Fibroblast of the conjunctiva (primary cell): Measurements from ENCODE around the gene C9orf152.
"Not testable (repeated sequence)": the region's sequence is repeated elsewhere in the genome, so short reads cannot be mapped to it uniquely, and the experiment has no call there.

Experiments used
- DNase-seq: peaks from one replicate; pipeline ENCODE4 v3.0.0-alpha.2; 2010; ENCODE audit warnings: low read depth

C9orf152 gene

DNA sequence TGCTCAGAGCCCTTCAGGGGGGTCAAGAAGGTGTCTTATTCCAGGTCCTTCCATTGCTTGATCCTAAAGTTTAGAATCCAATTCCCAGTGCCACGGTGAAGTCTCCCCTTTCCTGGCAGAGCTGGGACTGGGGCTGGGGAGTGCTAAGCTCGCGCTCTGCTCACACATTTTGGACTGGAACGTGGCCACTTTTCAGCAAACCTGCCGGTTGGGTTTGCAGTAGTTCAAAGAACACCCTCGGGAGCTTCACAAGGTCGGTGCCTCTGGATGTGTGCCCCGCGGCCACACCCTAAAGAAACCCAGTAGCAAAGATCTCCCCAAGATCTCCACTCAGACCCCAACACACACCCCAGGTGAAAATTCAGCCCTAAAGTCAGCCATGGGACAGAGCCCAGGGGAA, at the start of gene C9orf152:
Gene C9orf152, minus strand, starts transcription at position 129 of the 400 bp plus-strand sequence. CDS start 580 bp downstream, outside the sequence.
- DNase-seq = no peak

GRCh38 chr9:110257097-110257841, 49.3 kb upstream of the C9orf152 start:
- no peak for DNase-seq

- peak; percentile 82 for DNase-seq
Observed at GRCh38 chr9:110256380-110257096, 48.6 kb upstream of the C9orf152 start, which contains the start of gene TXN. TSS of gene TXN (minus strand) at chr9:110256507. CDS start at chr9:110256435, 72 bp downstream.

GRCh38 chr9:110255463-110256379, 47.8 kb upstream of the C9orf152 start:
- DNase-seq = no peak

DNA sequence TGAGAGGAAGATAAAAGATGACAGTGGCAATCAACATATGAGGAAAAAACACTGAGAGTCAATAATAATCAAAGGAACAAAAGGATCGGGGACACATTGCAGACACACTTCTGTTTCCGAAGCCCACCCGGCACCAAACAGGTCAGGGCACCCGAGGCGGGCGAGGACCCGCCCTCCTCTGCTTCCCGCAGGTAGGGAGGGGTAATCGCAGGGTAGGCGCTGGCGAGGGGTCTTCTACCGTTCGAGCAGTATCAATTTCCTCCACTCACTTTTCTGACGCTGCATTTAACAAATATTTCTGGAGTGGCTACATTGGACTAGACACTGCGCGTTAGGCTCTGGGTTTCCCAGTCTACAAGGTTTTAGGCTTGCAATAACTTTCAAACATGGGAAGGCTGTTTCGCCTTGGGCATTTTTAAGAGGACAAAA, 47.1 kb upstream of the C9orf152 start:
- no peak for DNase-seq

- no peak for DNase-seq
Observed at GRCh38 chr9:110254500-110254899, 46.5 kb upstream of the C9orf152 start.

GRCh38 chr9:110252509-110253139, 44.7 kb upstream of the C9orf152 start:
- DNase-seq = no peak

- DNase-seq = not testable (repeated sequence)
Observed at GRCh38 chr9:110251770-110252169, 43.8 kb upstream of the C9orf152 start.

GRCh38 chr9:110251212-110251611, 43.3 kb upstream of the C9orf152 start:
- no peak for DNase-seq

DNA sequence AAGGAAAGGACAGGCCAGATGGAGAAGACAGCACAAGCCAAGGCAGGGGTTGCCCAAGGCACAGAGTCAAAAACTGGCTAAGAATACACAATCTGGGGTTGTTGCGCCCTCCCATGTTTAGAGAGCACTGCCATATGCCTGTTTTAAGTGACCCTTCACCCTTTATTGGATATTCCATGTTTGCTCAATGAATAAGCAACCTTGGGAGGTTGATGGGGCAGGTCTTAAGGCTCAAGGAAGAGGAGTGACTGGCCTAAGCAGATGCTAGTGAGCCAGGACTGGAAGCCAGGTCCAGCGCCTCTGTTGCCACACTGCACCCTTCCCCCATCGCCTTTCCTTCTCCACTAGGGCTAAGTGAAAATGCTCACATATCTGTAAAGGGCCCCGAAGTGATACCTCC, 41.6 kb upstream of the C9orf152 start:
- DNase-seq = no peak

- DNase-seq = no peak
Observed at GRCh38 chr9:110248361-110248760, 40.4 kb upstream of the C9orf152 start.

DNA sequence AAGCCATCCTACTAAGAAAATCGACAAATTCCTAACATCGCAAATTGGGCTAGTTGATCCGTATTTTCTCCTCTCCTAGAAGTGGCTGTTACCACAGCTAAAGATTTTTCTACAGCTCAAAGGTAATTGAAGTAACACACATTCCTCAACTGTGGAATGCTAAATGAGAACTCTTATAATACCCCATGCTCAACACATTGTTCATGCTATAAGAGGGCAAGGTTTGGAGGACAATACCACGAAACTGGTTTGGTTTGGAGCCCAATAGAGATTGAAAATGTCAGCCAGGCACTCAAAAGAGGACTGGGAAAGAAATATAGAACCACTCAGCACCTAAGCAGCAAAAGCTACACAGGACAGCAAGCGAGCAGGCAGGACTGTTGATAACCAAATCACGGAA, 38.3 kb upstream of the C9orf152 start:
- DNase-seq = no peak

- DNase-seq = no peak
Observed at GRCh38 chr9:110244616-110245015, 36.7 kb upstream of the C9orf152 start.

DNA sequence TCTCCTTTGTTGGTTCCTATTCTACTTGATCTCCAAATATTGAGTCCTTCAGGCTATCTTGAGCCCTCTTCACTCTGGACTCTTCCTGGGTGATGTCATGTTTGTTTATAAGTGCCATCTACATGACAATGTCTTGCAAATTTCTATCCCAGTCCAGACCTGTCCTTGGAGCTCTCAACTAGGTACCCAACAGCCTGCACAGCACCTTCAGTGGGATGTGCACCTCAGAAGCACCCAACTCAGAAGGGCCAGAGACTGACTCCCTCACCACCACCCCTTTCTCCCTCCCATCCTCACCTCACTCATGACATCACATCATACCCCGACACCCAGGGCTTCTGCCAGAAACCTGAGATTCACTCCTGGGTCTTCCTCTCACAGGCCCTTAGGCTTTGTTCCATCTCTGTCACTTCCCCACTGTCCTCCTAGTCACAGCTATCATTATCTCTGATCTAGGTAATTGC, 33.9 kb upstream of the C9orf152 start:
- DNase-seq = no peak

DNA sequence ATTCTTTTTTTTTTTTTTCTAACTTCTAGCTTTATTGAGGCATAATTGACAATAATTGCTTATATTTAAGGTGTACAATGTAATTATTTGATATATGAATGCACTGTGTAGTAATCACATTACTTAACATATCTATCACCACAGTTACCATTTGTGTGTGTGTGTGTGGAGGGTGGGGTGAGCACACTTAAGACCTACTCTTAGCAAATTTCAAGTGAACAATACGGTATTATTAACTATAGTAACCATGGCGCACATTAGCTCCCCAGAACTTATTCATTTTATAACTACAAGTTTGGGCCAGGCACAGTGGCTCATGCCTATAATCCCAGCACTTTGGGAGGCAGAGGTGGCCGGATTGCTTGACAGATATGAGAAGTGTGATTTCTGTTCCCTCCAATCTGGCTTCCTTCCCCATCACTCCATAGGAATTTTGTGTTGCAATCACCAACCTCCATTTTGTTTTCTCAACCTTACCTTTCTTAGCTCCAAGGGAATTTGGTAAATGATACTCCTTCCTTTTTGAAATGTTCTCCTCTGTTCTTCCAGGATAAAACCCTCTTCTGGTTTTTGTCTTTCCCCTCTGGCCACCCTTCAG, 33.4 kb upstream of the C9orf152 start:
- DNase-seq = no peak

GRCh38 chr9:110240198-110240597, 32.2 kb upstream of the C9orf152 start:
- no peak for DNase-seq

- DNase-seq = no peak
Observed at GRCh38 chr9:110228321-110228720, 20.4 kb upstream of the C9orf152 start.

DNA sequence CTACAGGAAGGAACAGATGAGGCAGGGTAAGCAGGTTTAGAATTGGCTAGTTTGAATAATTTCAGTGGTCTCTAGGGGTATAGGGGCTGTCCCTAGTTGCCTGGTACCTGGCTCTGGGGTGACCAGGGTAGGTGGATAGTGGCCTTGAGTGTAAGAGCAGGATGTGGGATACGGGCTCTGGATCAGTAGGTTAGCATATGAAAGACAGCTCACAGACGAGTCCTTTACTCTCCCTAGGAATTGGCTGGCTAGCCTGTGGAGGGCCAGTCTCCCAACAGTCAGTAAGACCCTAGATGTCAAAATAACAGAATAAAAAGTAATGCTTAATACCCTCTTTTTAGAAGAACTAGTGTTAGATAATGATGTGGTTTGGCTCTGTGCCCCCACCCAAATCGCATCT, 16.6 kb upstream of the C9orf152 start:
- no peak for DNase-seq

GRCh38 chr9:110220809-110221208, 12.8 kb upstream of the C9orf152 start:
- DNase-seq = no peak

DNA sequence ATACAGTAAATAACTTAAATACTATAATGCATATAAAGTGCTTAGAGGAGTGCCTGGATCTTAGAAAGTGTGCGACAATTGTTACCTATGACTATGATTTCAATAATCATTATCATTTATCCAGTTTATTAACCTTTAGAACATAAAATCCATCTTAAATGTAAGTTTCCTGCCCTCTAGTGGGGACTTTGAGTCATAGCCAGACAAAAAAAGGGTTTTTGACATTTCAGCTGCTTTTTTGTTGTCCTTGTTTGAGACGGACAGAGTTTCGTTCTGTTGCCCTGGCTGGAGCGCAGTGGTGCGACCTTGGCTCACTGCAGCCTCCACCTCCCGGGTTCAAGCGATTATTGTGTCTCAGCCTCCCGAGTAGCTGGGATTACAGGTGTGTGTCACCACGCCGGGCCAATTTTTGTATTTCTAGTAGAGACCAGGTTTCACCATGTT, 9.7 kb upstream of the C9orf152 start:
- no peak for DNase-seq
